ENCODE measurements around the gene ZNF248.
"Not testable (repeated sequence)": the region's sequence is repeated elsewhere in the genome, so short reads cannot be mapped to it uniquely, and the experiment has no call there.

Gene ZNF248

DNA sequence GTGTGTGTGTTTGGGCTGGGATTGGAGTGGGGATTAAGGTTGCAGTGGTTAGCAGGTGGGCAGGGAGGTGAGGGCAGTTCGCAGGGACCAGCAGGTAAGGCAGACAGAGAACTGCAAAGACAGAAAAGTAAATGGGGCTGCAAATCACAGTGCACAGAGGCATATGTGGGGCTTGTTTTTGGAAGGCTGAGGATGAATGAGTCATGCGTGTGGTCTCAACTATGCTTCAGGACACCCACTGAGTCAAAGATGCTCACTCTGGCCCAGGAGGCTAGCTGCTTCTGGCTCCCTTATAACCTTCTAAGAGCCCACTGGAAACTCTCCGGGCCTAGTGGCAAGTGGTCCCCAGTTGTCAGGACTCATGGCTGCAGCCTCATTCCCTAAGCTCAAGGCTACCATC lies 118.2 kb downstream of the ZNF248 start:
- Mint-ChIP-seq H3K4me3 (no peak overlapping the region), H3K36me3 (no peaks in the 10 kb centered on the region), H3K4me1 (ENCODE audit: low read depth) (no peaks in the 10 kb centered on the region), H3K27me3 (no peaks in the 10 kb centered on the region), H3K27ac (no peak overlapping the region), H3K9me3 (ENCODE audit: low read depth) (peaks cover 3% of the 10 kb centered on the region)

DNA sequence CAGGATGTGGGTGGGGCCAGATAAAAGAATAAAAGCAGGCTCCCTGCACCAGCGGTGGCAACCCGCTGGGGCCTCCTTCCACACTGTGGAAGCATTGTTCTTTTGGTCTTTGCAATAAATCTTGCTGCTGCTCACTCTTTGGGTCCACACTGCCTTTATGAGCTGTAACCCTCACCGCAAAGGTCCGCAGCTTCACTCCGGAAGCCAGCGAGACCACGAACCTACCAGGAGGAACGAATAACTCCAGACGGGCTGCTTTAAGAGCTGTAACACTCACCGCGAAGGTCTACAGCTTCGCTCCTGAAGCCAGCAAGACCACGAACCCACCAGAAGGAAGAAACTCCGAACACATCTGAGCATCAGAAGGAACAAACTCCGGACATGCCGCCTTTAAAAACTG lies 119.2 kb downstream of the ZNF248 start:
- H3K9me3 Mint-ChIP-seq (ENCODE audit: low read depth); H3K27me3 Mint-ChIP-seq; H3K27ac Mint-ChIP-seq; H3K4me3 Mint-ChIP-seq; H3K36me3 Mint-ChIP-seq; H3K4me1 Mint-ChIP-seq (ENCODE audit: low read depth): not testable (repeated sequence)

- Mint-ChIP-seq H3K4me1 (ENCODE audit: low read depth) (no peaks in the 10 kb centered on the region), H3K27ac (no peak overlapping the region), H3K27me3 (no peaks in the 10 kb centered on the region), H3K9me3 (ENCODE audit: low read depth) (peaks cover 3% of the 10 kb centered on the region), H3K36me3 (no peaks in the 10 kb centered on the region), H3K4me3 (no peak overlapping the region)
These were observed 120.1 kb downstream of the ZNF248 start for GRCh38 chr10:37737336-37737735.

- Mint-ChIP-seq H3K36me3 (no peaks in the 10 kb centered on the region), H3K9me3 (ENCODE audit: low read depth) (peaks cover 3% of the 10 kb centered on the region), H3K4me3 (no peak overlapping the region), H3K27me3 (no peaks in the 10 kb centered on the region), H3K4me1 (ENCODE audit: low read depth) (no peaks in the 10 kb centered on the region), H3K27ac (no peak overlapping the region)
These were observed 121.3 kb downstream of the ZNF248 start for GRCh38 chr10:37736120-37736519.

- Mint-ChIP-seq H3K36me3 (no peaks in the 10 kb centered on the region), H3K4me1 (ENCODE audit: low read depth) (no peaks in the 10 kb centered on the region), H3K4me3 (no peak overlapping the region), H3K27me3 (no peaks in the 10 kb centered on the region), H3K9me3 (ENCODE audit: low read depth) (peaks cover 5% of the 10 kb centered on the region), H3K27ac (no peak overlapping the region)
These were observed 122.4 kb downstream of the ZNF248 start for GRCh38 chr10:37734971-37735370.

Measured in activated naive CD8-positive, alpha-beta T cell (primary cell).